ENCODE measurements around the gene ADRA1B.

Gene ADRA1B

GRCh38 chr5:159971038-159971437 lies 54.8 kb downstream of the ADRA1B start:
- no peak overlapping the region for H3K27ac ChIP-seq (replicated peaks)
- TF ChIP-seq, protein P1, sequence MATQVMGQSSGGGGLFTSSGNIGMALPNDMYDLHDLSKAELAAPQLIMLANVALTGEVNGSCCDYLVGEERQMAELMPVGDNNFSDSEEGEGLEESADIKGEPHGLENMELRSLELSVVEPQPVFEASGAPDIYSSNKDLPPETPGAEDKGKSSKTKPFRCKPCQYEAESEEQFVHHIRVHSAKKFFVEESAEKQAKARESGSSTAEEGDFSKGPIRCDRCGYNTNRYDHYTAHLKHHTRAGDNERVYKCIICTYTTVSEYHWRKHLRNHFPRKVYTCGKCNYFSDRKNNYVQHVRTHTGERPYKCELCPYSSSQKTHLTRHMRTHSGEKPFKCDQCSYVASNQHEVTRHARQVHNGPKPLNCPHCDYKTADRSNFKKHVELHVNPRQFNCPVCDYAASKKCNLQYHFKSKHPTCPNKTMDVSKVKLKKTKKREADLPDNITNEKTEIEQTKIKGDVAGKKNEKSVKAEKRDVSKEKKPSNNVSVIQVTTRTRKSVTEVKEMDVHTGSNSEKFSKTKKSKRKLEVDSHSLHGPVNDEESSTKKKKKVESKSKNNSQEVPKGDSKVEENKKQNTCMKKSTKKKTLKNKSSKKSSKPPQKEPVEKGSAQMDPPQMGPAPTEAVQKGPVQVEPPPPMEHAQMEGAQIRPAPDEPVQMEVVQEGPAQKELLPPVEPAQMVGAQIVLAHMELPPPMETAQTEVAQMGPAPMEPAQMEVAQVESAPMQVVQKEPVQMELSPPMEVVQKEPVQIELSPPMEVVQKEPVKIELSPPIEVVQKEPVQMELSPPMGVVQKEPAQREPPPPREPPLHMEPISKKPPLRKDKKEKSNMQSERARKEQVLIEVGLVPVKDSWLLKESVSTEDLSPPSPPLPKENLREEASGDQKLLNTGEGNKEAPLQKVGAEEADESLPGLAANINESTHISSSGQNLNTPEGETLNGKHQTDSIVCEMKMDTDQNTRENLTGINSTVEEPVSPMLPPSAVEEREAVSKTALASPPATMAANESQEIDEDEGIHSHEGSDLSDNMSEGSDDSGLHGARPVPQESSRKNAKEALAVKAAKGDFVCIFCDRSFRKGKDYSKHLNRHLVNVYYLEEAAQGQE (IDR thresholded peaks at IDR 0.05; ENCODE audit: insufficient replicate concordance, low read depth) = no peak
- TF ChIP-seq GABPA (IDR thresholded peaks at IDR 0.05; ENCODE audit: low read depth) (no peak), SPI1 (IDR thresholded peaks at IDR 0.05; ENCODE audit: borderline replicate concordance, low read depth) (no peak), POLR2AphosphoS5 (IDR thresholded peaks at IDR 0.05; ENCODE audit: low read depth) (no peak), CTCF (IDR thresholded peaks at IDR 0.05; ENCODE audit: insufficient read depth, low read length) (no peak)
- no peak for DNase-seq (ENCODE audit: low read depth in 1 of 2, low spot score in 1 of 2)
- H3K4me3 ChIP-seq (replicated peaks; ENCODE audit: insufficient read depth, low read length) = no peak overlapping the region
- peaks cover 34% of the 10 kb centered on the region for H3K27me3 ChIP-seq (ENCODE audit: insufficient read depth, poor library complexity, severe bottlenecking)

GRCh38 chr5:159971514-159971913 lies 55.2 kb downstream of the ADRA1B start:
- DNase-seq (ENCODE audit: low read depth in 1 of 2, low spot score in 1 of 2) = no peak
- Histone ChIP-seq H3K27me3 (ENCODE audit: insufficient read depth, poor library complexity, severe bottlenecking) (peaks cover 34% of the 10 kb centered on the region), H3K4me3 (replicated peaks; ENCODE audit: insufficient read depth, low read length) (no peak overlapping the region), H3K27ac (replicated peaks) (no peak overlapping the region)
- TF ChIP-seq GABPA (IDR thresholded peaks at IDR 0.05; ENCODE audit: low read depth) (no peak), POLR2AphosphoS5 (IDR thresholded peaks at IDR 0.05; ENCODE audit: low read depth) (no peak), CTCF (IDR thresholded peaks at IDR 0.05; ENCODE audit: insufficient read depth, low read length) (no peak), SPI1 (IDR thresholded peaks at IDR 0.05; ENCODE audit: borderline replicate concordance, low read depth) (no peak)
- TF ChIP-seq, protein P1 (IDR thresholded peaks at IDR 0.05; ENCODE audit: insufficient replicate concordance, low read depth) = no peak

DNA sequence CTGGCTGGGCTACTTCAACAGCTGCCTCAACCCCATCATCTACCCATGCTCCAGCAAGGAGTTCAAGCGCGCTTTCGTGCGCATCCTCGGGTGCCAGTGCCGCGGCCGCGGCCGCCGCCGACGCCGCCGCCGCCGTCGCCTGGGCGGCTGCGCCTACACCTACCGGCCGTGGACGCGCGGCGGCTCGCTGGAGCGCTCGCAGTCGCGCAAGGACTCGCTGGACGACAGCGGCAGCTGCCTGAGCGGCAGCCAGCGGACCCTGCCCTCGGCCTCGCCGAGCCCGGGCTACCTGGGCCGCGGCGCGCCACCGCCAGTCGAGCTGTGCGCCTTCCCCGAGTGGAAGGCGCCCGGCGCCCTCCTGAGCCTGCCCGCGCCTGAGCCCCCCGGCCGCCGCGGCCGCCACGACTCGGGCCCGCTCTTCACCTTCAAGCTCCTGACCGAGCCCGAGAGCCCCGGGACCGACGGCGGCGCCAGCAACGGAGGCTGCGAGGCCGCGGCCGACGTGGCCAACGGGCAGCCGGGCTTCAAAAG lies 55.7 kb downstream of the ADRA1B start:
- Histone ChIP-seq H3K27ac (replicated peaks) (no peak overlapping the region), H3K4me3 (replicated peaks; ENCODE audit: insufficient read depth, low read length) (no peak overlapping the region), H3K27me3 (ENCODE audit: insufficient read depth, poor library complexity, severe bottlenecking) (peaks cover 30% of the 10 kb centered on the region)
- DNase-seq (ENCODE audit: low read depth in 1 of 2, low spot score in 1 of 2) = no peak
- TF ChIP-seq, protein P1 (IDR thresholded peaks at IDR 0.05; ENCODE audit: insufficient replicate concordance, low read depth) = no peak
- no peak for TF ChIP-seq POLR2AphosphoS5 (IDR thresholded peaks at IDR 0.05; ENCODE audit: low read depth)
- TF ChIP-seq CTCF (IDR thresholded peaks at IDR 0.05; ENCODE audit: insufficient read depth, low read length) = no peak
- TF ChIP-seq SPI1 (IDR thresholded peaks at IDR 0.05; ENCODE audit: borderline replicate concordance, low read depth) = no peak
- TF ChIP-seq GABPA (IDR thresholded peaks at IDR 0.05; ENCODE audit: low read depth) = no peak

Data from HL-60 (cell line).